Stimulated activated CD4-positive, alpha-beta T cell treated with anti-CD3 and anti-CD28 coated beads, Interleukin-1b, Interleukin-23, amount 100 ng/mL, for 1 hour (primary cell): ENCODE data around the gene TMEM43.

ENCODE experiments used
- DNase-seq, 2 donors: peaks; one replicate each; pipeline ENCODE4 v3.0.0-alpha.2; 2020; ENCODE audit warnings: low read depth in 2 of 2

The TMEM43 gene

DNA sequence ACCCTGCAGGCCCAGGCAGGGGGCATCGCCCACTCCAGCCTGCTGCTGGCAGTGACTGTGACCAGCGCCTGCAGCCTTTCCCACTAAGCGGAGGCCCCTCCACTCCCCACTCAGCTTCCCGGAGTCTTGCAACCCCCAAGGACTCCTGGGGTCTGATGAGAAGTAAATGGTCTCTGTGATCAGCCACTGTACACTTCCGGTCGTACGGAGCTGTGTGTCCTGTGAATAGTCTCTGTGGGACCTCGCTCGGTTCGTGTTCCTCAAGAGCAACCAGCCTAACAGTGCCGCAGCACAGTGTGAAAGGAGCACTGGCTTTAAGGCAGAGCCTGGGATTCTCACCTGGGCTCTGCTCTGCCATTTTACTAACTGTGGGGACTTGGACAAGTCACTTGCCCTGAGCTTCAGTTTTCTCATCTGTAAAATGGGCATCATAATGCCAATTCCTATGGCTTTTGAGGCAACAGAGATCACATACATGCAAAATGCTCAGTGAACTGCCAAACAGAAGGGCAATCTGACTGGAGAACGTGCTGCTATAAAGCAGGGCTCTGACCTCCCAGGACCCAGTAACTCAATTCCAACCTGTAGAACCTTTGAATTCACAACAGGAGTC, 26.7 kb downstream of the TMEM43 start:
- no peak for DNase-seq

DNA sequence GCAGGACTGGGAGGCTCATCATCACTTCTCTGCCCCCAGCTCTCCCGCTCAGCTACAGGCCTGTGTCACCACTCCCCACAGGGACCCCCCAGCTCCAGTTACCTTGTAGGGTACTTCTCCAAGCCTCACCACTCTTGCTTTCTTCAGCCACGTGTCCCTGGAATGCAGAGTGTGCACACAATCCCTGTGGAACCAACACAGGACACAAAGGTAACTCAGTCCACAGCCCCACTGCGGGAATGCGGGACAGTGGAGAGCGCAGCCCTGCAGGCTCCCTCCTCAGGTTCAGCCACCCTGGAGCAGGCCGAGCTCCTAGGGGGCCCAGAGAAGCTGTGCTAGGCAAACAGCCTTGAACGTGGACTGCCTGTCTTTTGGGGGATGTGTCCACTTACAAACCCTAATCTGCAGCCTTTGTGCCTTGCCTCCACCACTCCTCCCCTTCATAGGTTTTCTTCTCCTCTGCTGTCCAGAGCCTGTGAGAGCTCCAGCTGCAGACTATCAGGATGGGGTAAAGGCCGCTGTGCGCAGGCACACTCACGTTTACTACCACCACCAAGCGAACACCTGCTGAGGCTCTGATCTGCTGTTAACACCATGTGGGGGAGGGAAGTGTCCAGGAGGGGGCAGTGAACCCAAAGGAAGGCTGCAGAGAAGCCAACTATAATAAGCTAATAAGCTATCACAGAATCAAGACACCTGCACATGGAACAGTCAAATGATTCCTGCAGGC, 27.5 kb downstream of the TMEM43 start:
- no peak for DNase-seq

DNA sequence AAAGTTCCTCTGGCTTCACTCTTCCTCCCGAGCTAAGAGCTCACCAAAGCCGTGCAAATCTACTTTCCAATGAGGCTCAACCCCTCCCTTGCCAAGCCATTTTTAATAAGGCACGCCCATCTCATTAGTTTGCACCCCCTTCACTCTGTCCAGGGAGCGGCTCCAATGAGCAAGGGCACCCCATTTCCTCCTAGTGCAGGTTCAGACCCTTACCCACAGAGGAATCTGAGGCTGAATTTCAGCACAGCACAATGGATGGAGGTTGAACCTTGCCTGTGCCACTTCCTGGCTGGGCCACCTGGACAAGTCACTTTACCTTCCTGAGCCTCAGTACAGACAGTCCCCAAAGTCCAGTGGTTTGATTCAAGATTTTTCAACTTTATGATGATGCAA, 28.1 kb downstream of the TMEM43 start:
- no peak for DNase-seq

DNA sequence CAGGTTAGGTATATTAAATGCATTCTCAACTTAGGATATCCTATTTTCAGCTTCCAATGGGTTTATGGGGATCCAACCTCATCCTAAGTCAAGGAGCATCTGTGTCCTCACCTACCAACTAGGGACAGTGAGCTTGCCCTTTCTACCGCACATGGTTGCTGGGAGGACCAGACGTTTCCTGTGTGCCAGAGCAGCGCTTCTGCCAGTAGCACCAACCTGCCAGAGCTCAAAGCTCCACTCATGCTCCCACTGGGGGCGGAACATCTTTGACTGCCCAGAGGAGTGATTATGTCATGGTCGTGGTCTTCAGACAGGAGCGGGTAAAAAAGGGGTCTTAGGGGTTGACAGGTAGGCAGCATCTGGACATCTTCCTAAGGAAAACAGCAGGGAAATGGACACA, 28.8 kb downstream of the TMEM43 start:
- no peak for DNase-seq

DNA sequence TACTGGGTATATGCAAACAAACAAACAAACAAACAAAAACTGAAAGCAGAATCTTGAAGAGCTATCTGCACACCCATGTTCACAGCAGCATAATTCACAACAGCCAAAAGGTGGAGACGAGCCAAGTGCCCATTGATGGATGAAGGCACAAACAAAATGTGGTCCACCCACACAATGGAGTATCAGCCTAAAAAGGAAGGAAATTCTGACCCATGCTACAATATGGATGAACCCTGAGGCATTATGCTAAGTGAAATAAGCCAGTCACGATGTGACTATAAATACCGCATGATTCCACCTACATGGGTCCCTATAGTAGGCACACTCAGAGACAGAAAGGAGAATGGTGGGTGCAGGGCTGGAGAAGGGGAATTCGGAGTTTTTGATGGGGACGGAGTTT, 29.4 kb downstream of the TMEM43 start:
- no peak for DNase-seq

DNA sequence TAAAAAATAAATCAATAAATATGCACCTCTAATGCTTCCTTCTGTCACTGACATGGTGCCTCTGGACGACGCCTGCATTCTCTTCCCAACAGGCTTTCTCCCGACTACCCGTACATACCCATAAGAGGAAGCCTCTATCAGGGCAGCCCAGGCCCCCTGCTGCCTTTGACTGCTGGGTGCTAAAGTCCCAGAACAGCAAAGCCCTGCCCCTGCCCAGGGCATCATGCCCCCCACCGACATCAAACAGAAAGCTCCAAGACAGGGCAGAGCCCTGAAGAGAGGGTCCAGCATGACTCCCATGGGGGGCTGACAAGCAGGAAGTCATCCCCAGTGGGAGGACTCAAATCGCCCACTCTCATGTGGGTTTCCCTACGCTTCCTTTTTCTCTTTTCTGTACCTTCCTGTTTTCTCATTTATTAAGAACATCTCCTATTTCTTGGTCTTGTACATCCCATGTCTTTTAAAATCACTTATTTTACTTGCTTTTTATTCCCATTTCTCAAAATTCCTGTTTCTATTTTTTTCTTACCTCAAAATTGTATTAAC, 30.1 kb downstream of the TMEM43 start:
- DNase-seq: no peak

DNA sequence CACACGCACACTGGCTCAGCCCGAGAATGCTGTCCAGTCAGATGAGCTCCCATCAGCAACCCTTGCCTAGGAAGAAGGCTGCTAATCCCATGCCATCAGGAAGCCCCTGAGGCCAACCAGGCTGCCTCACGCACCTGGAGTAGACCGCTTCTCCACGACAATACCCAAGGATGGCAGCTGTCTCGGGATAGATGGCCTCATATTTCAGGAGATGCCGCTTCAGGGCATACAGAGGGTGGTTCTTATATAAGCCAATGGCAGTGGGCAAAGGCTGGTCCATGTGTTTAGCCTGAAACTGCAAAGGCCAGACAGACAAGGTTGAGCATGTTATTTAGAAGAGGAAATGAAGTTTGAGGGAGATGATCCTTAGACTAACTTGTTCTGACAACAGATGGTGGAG, 31.3 kb downstream of the TMEM43 start:
- no peak for DNase-seq

DNA sequence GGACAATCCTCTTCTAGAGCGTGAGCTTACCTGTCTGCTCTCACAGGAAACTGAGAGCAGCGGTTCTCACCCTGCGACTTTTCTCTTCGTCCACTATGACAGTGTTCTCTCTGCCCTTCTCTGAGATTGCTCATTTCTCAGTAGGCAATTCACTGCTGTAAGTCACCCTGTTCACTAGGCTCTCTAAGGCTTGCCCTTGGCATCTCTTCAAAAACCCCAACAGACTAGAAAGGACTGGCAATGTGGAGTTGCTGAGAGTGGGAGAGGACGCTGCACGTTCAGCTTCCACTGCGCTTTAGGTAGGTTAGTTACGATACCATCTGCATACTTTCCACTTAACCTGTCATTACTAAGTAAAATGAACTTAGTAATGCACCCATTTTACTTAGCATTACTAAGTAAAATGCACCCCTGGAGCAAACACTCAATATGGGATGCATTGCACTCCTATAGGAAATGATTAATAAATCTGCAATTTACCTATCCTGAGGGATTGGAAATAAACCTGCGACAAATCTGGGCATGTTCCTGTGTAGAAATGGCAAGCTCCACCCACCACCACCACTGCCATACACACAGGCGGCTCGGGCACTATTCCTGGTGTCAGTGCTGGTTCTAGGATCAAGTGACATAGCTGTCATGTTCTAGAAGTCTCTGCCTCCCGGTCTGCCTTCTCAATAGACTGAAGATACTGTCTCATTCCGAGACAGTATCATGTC, 32.1 kb downstream of the TMEM43 start:
- DNase-seq: no peak

DNA sequence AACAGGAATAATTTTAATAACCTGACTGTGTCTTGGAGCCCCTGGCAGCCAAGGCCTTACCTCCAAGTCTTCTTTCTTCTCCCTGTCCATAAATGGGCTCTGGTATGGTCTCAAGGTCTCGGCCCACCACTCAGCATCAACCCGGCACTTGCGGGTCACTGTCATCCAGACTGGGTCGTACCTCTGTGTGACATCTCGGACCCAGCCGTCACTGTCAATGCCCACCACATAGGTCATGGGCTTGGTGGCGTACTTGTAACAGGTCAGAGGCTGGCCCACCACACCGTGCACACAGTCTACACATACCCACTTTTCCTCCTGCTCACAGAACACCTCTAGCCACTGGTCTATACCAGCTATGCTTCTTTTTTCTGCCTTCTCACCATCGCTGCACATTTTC, 33.1 kb downstream of the TMEM43 start:
- DNase-seq: no peak

DNA sequence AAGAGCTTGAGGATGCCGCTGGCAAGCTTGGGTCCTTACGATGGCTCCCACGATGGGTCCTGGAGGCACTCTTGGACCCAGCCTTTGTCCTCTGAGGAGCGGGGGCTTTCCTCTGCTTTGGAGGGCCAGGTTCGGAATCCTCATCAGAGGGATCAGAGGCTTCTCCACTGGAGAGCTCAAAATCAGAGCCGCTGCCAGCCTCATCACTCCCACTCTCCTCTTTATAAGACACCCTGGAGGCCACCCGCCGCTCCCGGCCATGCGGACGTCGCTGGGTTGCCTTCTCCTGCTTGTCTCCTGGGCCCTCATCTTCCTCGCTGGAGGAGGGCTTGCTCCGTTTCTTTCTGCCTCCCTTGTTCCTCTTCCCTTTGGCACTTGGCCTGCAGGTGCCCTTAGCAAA, 33.5 kb downstream of the TMEM43 start:
- DNase-seq: no peak

DNA sequence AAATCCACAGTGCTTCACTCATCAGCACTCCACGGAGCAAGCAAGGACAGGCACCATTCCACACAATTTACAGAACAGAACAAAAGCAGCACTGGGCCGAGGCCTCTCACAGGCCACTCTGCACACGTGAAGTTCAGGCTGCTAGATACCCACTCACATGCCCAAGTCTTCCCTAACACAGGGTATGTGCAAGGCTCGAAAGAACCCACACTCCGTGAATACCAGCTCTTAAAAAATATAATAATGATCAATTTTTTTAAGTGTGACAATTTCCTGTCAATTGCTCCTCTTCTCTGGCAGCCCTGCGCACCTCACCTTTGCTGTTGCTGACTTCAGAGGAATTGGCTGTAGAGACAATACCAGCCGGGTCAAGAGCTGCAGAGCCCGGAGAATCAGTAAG, 34.6 kb downstream of the TMEM43 start:
- DNase-seq: no peak

DNA sequence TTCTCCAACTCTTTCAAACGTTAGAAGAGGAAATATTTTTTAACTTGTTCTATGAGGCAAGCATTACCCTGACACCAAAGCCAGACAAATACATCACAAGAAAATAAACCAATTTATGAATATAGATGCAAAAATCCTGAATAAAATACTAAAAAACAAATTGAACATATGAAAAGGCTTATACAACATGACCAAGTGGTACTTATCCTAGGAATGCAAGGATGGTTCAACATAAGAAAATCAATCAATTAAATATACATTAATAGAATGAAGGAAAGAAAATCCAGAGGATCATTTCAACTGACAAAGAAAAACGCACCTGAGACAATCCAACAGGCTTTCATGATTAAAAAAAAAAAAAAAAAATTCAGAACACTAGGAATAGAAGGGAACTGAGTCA, 36.4 kb downstream of the TMEM43 start:
- no peak for DNase-seq

DNA sequence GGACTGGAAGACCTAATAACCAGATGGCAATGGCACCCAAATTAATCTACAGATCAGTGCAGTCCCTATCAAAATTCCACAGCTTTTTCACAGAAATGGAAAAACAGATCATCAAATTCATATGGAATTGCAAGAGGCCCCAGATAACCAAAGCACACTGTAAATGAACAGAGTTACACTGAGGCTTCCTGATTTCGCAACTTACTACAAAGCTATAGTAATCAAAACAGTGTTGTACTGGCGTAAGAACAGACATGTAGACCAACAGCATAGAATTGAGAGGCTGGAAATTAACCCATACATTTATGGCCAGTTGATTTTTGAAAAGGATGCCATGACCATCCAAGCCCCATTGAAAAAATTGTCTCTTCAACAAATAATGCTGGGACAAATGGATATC, 37.3 kb downstream of the TMEM43 start:
- no peak for DNase-seq

DNA sequence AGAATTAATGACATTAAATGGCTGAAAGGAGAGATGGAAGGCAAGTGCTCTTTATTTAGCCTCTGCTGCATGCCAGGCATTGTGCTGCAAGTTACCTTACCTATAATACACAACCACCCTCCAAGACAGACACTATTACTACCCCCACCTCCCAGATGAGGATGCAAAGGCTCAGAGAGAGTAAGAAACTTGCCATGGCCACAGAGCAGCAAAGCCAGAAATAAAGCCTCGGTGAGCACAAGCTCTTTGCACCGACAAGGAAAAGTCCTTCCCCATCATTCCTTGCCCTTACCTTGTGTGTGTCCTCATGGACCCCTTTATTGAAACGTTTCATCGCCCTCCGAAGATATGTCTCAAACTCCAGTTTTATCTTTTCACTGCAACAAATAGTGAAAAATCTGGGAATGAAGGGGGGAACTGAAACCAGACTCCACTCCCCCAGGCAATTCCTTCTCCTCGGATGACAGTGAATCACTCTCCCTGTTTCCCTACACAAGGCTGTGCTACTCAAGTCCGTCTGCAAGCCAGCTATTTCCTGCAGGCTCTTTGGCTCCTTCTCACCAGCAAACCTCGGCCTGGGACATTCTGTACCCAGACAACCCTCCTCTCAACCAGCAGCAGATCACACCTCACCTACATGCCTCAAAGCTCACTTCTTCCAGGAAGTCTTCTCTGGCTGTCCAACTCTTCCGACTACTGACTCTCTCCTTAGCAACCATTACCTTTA, 42.2 kb downstream of the TMEM43 start:
- DNase-seq: no peak

DNA sequence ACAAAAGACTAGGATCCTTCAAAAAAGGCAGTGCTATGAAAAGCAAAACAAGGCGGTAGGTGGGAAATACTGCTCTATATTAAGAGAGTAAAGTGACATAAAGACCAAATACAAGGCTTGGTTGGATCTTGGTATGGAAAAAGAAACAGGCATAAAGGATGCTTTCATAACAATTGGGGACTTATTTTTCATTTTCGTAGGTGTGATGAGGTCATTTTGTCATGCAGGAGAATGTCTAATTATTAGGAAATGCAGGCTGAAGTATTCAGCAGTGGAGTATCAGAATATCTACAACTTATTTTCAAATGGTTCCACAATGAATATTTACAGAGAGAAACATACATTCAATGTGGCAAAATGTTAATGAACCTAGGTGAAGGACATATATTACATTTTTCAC, 44.6 kb downstream of the TMEM43 start:
- no peak for DNase-seq

DNA sequence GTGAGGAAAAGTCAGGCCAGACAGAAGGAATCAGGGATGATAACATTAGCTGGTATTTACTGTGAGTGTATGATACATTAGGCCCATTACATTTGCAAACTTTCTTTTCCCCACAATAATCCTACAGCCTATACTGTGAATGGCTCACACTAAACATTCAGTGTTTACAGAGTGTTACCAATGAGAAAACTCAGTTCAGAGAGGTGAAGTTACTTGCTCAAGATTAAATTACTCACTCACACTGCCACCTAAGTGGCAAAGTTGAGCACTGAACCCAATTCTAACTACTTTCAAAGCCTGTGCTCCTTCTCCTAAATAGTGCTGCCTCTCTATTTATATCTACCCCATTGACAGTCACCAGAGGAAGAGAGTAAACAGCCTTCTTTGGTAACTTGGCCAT, 45.0 kb downstream of the TMEM43 start:
- no peak for DNase-seq

DNA sequence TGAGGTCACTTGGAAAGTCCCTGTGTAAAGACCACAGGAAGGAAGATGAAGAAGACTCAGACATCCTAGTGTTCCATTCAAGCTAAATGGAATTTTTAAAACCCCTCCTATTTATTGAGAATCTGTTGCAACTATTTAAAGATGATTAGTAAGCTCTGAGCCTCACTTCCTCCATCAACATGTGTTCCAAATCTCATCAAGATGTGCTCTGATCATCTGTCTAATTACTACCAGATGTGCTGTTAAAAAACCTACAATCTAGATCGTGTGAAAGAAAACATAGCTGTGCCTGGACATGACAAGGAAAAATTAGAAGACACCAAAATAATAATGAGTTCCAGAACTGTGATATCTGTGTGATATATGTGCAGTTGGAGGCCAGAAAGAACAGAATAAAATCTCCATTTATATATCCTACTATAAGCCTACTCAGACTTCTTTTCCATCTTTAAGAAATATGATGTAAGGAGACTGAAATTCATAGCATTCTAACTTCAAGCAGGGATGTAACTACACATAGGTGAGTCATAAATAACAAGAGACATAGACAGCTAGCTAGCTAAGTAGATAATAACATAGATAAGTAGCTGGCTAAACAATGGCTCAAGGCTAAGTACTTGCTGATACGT, 45.8 kb downstream of the TMEM43 start:
- no peak for DNase-seq

DNA sequence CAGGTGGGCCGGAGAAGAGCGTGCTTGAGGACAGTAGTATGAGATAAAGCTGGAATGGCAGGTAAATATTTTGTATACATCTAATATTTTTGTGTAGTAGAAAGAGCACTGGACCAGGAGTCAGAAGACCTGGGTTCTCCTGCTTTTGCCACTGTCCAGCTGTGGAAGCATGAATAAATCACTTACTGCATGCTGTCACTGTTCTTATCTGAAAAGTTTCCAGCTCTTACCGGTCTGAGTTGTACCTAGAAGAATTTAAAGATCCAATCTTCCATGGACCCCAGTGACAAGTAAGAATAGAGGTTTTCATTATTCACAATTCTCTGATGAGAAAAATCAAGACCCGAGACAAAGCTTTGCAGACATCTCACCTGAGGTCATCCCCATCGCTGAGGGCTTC, 47.6 kb downstream of the TMEM43 start:
- DNase-seq: no peak

DNA sequence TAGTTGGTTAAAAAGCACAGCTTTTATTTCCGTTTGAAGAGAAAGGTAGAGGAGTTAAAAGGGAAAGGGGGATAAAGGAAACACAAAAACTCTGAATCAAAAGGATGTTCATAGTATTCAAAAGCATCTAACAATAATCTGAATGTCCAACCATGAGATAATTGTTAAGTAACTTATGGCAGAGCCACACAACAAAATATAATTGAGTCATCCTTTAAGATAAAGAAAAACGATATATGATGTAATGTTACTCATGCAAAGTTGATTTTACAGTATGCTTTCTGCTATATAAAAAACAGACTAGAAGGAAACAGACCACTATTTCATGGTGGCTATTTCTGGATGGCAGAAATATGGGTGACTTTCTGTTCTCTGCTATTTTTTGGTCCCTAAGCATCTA, 49.6 kb downstream of the TMEM43 start:
- DNase-seq: no peak

DNA sequence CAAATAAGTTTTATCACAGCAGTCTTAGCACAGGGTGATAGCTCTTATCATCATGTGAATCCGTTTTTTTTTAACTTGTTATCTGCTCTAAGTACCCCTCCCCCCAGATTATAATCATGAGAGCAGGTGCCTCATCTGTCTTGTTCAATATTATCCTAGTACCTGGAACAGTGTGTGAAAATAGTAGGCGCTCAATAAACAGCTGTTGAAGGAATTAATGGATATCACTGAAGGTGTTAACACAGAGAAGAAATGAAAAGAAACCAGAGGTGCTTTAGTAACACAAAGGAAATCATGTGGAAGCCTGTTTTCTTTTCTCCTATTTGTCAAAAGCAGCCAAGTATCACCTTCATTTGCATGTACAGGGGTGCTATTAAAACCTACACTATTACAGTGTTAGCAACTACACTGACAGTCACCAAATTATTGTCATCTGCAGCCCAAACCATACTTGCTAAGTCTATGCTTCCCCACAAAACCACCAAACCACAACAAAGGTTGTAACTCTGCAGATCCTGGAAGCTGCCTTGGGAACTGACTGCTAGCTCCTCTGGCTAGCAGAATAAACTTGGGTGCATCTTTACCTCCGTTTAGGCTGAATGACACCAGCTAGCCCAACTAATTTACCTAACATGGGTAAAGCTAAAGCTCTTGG, 50.7 kb downstream of the TMEM43 start:
- peak in 1 of 2 donors; percentile 25 for DNase-seq

DNA sequence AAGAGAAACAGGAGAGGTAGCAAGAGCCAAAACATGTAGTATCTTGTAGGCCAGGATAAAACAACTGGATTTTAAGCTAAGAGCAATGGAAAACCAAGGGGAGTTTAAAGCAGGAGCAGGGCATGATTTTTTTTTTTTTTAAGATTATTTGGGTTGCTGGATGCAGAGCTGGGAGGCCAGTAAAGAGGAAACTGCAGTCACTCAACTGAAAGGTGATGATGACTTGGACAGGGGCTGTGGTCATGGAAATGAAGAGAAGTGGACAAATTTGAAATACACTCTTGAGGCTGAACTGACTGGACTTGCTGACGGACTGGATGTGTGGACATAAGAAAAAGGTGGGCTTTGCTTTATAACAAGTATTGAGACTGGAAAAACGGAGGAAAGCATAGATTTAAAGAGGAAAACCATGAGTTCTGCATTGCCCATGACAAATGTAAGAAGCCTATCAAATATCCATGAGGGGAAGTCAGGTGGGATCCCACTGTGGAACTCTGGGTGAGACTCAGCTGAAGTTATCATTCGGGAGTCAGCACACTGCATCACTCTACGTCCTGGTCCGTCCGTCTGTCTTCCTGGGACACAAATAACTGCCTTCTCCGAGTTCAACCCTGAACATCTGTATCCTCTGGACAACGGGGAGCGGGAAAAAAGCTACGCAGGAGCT, 52.9 kb downstream of the TMEM43 start:
- no peak for DNase-seq
